ENCODE data around the gene GPR75.

GPR75 gene

GRCh38 chr2:53821810-53822209, 38.0 kb downstream of the GPR75 start:
- no peak for TF ChIP-seq CTCF (IDR thresholded peaks at IDR 0.05; ENCODE audit: low read depth, low read length, missing control alignments)
- no peak for DNase-seq
- Histone ChIP-seq H3K4me3 (ENCODE audit: low read depth, low read length) (no peak overlapping the region), H3K36me3 (replicated peaks) (peaks cover 16% of the 10 kb centered on the region), H3K27ac (no peak overlapping the region), H3K27me3 (replicated peaks) (no peaks in the 10 kb centered on the region)
- in situ Hi-C loops (cut with HindIII; ENCODE audit: low pct_ligation_motif_present, low sequenced_read_pairs): no loop called here

GRCh38 chr2:53820711-53821110, 39.1 kb downstream of the GPR75 start:
- no peak for DNase-seq
- H3K27ac ChIP-seq: no peak overlapping the region
- no peak for TF ChIP-seq CTCF (IDR thresholded peaks at IDR 0.05; ENCODE audit: low read depth, low read length, missing control alignments)

GRCh38 chr2:53820048-53820447, 39.7 kb downstream of the GPR75 start:
- in situ Hi-C loops (cut with HindIII; ENCODE audit: low pct_ligation_motif_present, low sequenced_read_pairs): no loop called here
- H3K27me3 ChIP-seq (replicated peaks): no peaks in the 10 kb centered on the region
- H3K36me3 ChIP-seq (replicated peaks): peaks cover 20% of the 10 kb centered on the region
- no peak overlapping the region for H3K27ac ChIP-seq
- TF ChIP-seq CTCF (IDR thresholded peaks at IDR 0.05; ENCODE audit: low read depth, low read length, missing control alignments): no peak
- H3K4me3 ChIP-seq (ENCODE audit: low read depth, low read length): no peak overlapping the region
- DNase-seq: no peak

More at GRCh38 chr2:53820711-53821110, 39.1 kb downstream of the GPR75 start:
- Histone ChIP-seq H3K27me3 (replicated peaks) (no peaks in the 10 kb centered on the region), H3K4me3 (ENCODE audit: low read depth, low read length) (no peak overlapping the region), H3K36me3 (replicated peaks) (peaks cover 16% of the 10 kb centered on the region)
- in situ Hi-C loops (cut with HindIII; ENCODE audit: low pct_ligation_motif_present, low sequenced_read_pairs): no loop called here

GRCh38 chr2:53819634-53820033, 40.1 kb downstream of the GPR75 start:
- Histone ChIP-seq H3K4me3 (ENCODE audit: low read depth, low read length) (no peak overlapping the region), H3K36me3 (replicated peaks) (peaks cover 22% of the 10 kb centered on the region), H3K27ac (no peak overlapping the region), H3K27me3 (replicated peaks) (no peaks in the 10 kb centered on the region)
- DNase-seq: no peak
- in situ Hi-C loops (cut with HindIII; ENCODE audit: low pct_ligation_motif_present, low sequenced_read_pairs): no loop called here
- no peak for TF ChIP-seq CTCF (IDR thresholded peaks at IDR 0.05; ENCODE audit: low read depth, low read length, missing control alignments)

- no peak for TF ChIP-seq CTCF (IDR thresholded peaks at IDR 0.05; ENCODE audit: low read depth, low read length, missing control alignments)
- in situ Hi-C loops (cut with HindIII; ENCODE audit: low pct_ligation_motif_present, low sequenced_read_pairs): no loop called here
- no peak for DNase-seq
- H3K27ac ChIP-seq: no peak overlapping the region
- H3K27me3 ChIP-seq (replicated peaks): no peaks in the 10 kb centered on the region
- H3K4me3 ChIP-seq (ENCODE audit: low read depth, low read length): no peak overlapping the region
- peaks cover 26% of the 10 kb centered on the region for H3K36me3 ChIP-seq (replicated peaks)
These were observed 40.8 kb downstream of the GPR75 start for GRCh38 chr2:53818854-53819435.

GRCh38 chr2:53813151-53813550, 46.6 kb downstream of the GPR75 start:
- no peaks in the 10 kb centered on the region for H3K27me3 ChIP-seq (replicated peaks)
- no peak overlapping the region for H3K27ac ChIP-seq
- no peak for DNase-seq
- in situ Hi-C loops (cut with HindIII; ENCODE audit: low pct_ligation_motif_present, low sequenced_read_pairs): no loop called here
- TF ChIP-seq CTCF (IDR thresholded peaks at IDR 0.05; ENCODE audit: low read depth, low read length, missing control alignments): no peak
- H3K4me3 ChIP-seq (ENCODE audit: low read depth, low read length): no peak overlapping the region
- H3K36me3 ChIP-seq (replicated peaks): peaks cover 45% of the 10 kb centered on the region
